Activated T-helper 17 cell treated with anti-CD3 and anti-CD28 coated beads, Interleukin-2, amount 50 U/mL, for 72 hours (primary cell): Measurements from ENCODE around the gene RASEF. TPM values are rescaled to one million over a fixed set of nuclear protein-coding genes. Genes with fewer than 3 reads are reported as not detected.

Source experiments
- ATAC-seq: fragments of 150-1000 bp; cut with Tn5 transposase; replicated peaks from 2 replicates; pipeline ENCODE4 v1.10.0; 2021; ENCODE audit warnings: mild to moderate bottlenecking, moderate library complexity
- H3K27ac Mint-ChIP-seq: one replicate; pipeline ENCODE4 v1.8.0; 2022; ENCODE audit warnings: mixed read lengths
- H3K27me3 Mint-ChIP-seq: one replicate; pipeline ENCODE4 v1.8.0; 2022; ENCODE audit warnings: mixed read lengths
- H3K36me3 Mint-ChIP-seq: one replicate; pipeline ENCODE4 v1.8.0; 2022; ENCODE audit warnings: low read depth, mild to moderate bottlenecking, mixed read lengths
- H3K4me1 Mint-ChIP-seq: one replicate; pipeline ENCODE4 v1.8.0; 2022; ENCODE audit warnings: mixed read lengths
- H3K4me3 Mint-ChIP-seq: one replicate; pipeline ENCODE4 v1.8.0; 2022; ENCODE audit warnings: mild to moderate bottlenecking, mixed read lengths
- H3K9me3 Mint-ChIP-seq: one replicate; pipeline ENCODE4 v1.8.0; 2022; ENCODE audit warnings: mixed read lengths
- total RNA-seq, 2 donors: library from RNA; stranded (reverse); gene quantifications; one replicate each; pipeline ENCODE4 v1.2.3, GENCODE V29; 2022

Gene RASEF
- total RNA-seq, 2 donors from 2014 or later = not detected

DNA sequence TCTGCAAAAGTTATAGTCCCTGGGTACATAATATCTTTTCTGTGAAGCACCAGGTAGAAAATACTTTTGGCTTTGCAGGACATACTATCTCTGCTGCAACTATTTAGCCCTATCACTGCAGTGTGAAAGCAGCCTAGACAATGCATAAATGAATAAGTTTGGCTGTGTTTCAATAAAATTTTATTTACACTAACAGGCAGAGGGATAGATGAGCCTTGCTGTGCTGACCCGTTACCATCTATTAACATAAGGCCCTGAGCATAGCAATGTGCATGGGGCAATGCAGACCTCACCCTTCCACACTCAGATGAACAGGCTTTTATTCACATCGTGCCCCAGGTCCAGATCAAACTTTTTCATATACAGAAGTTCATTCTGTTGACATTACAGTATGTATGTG is 27.8 kb downstream of the RASEF start:
- Mint-ChIP-seq H3K4me1 (no peaks in the 10 kb centered on the region), H3K27me3 (no peaks in the 10 kb centered on the region), H3K9me3 (peaks cover 8% of the 10 kb centered on the region), H3K27ac (no peak overlapping the region), H3K36me3 (no peaks in the 10 kb centered on the region), H3K4me3 (no peak overlapping the region)
- no peak for ATAC-seq

DNA sequence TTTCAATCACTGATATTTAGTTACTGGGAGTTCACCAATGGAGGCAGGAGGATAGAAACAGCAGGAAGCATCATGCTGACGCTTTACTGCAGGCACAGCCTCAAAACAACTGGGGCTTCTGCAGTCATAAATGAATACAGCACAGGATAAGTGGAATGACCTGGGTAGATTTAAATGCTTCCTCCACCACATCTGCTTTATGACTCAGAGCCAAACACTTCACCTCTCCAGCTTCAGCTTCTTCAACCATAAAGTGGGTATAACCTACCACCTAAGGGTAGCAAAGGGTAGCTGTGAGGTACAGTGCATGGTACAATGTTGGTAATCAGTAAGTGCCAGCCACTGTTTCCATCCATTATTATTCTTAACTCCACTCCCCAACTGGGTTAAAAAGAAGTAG is 28.4 kb downstream of the RASEF start:
- Mint-ChIP-seq H3K4me1 (no peaks in the 10 kb centered on the region), H3K9me3 (peaks cover 8% of the 10 kb centered on the region), H3K4me3 (no peak overlapping the region), H3K27me3 (no peaks in the 10 kb centered on the region), H3K36me3 (no peaks in the 10 kb centered on the region), H3K27ac (no peak overlapping the region)
- ATAC-seq = no peak

DNA sequence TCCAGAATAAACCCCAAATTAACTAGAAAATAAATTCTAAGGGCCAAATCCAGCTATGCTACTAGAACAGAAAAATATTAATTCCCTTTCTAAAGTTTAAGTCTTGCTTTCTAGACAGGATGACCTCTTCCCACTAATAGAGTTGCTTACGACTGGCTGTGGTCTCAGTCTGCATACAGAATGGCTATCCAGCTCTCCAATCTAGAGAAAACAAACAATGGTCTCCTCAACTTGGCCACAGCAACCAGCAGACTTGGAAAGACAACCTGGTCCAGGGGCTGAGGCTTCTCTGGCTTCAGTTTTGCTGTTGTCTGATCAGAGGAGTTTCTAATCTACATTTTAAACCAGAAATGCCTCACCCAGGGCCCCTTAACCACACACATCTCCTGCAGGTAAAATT is 28.9 kb downstream of the RASEF start:
- no peak overlapping the region for H3K27ac Mint-ChIP-seq
- H3K4me3 Mint-ChIP-seq = no peak overlapping the region
- no peak for ATAC-seq
- H3K27me3 Mint-ChIP-seq = no peaks in the 10 kb centered on the region
- H3K9me3 Mint-ChIP-seq = peaks cover 8% of the 10 kb centered on the region
- no peaks in the 10 kb centered on the region for H3K36me3 Mint-ChIP-seq
- H3K4me1 Mint-ChIP-seq = no peaks in the 10 kb centered on the region

DNA sequence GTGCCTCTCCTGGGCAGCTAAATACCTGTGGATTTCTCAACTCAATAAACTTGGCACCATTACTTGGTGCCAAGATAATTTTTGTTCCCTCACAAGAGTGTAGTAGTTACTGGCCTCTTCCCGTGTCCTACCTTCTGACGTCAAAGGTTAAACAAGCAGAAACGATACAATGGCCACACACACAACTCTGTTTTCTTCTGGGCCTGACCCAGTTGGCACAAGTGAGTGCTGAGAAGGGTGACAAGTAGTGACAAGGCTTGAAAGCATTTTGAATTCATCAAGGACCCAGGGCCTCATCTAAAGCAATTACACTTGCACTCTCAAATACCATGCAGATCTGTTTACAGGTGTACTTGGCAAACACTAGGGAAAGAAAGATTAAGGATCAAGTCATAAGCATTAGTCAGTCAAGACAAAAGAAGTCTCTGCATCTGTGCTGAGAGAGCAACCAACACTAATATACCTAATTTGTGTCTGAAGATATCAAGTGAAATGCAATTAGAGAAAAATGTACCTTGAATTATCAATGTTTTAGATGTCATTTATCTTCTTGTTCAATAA is 30.8 kb downstream of the RASEF start:
- no peaks in the 10 kb centered on the region for H3K36me3 Mint-ChIP-seq
- no peak overlapping the region for H3K4me3 Mint-ChIP-seq
- peaks cover 8% of the 10 kb centered on the region for H3K9me3 Mint-ChIP-seq
- H3K27me3 Mint-ChIP-seq = no peaks in the 10 kb centered on the region
- no peak overlapping the region for H3K27ac Mint-ChIP-seq
- H3K4me1 Mint-ChIP-seq = no peaks in the 10 kb centered on the region
- no peak for ATAC-seq

DNA sequence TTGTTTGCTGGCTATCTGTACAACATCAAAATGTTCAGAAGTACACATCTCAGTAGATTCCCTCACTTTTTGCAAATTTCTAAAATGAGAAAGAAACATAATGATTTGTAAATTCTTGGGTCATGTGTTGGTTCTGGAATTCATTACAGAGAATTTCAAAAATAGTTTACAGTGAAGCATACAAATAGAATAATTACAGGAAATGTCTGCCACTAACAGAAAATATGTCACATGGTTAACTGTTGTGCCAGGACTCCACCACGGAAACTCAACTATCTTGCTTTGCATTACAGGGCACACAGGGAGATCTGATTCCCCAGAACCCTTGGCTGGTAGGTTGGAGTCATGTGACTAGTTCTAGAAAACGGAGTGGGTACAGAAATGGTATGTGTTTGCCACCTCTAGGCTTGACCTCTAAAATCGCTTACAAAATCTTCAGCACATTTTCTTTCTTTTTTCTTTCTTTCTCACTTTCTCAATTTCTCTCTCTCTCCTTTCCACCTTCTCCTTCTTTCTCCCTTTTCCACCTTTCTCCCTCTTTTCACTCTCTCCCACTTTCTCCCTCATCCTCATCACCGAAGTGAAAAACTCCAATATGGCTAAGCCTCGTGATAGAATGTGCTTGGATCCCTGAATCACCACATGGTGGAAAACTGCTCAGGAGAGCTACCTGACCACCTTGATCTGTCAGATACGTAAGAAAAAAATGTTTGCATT is 32.4 kb downstream of the RASEF start:
- no peaks in the 10 kb centered on the region for H3K27me3 Mint-ChIP-seq
- no peak overlapping the region for H3K4me3 Mint-ChIP-seq
- no peak overlapping the region for H3K27ac Mint-ChIP-seq
- no peaks in the 10 kb centered on the region for H3K36me3 Mint-ChIP-seq
- no peaks in the 10 kb centered on the region for H3K4me1 Mint-ChIP-seq
- peaks cover 8% of the 10 kb centered on the region for H3K9me3 Mint-ChIP-seq
- no peak for ATAC-seq

DNA sequence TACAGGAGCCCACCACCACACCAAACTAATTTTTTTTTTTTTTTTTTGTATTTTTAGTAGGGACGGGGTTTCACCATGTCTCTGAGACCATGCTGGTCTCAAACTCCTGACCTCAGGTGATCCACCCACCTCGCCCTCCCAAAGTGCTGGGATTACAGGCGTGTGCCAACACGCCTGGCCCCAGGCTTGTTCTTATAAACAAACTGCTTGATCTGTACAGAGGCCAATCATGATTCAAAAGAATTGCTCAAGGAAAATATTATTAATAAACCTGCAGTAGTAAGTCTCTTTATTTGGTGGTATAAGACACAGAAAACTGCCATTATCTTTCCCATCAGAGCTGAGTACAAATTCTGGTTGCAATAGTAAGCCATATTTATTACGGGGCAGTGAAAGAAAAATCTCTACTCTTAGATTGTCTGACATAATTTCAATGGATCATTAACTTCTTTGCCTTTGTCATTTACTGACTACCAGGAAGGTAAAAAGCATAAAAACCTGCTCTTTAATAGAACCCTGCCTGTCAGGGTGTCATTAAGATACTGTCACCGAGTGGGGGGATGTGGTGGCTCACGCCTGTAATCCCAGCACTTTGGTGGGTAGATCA is 33.3 kb downstream of the RASEF start:
- Mint-ChIP-seq H3K9me3 (peaks cover 8% of the 10 kb centered on the region), H3K4me1 (no peaks in the 10 kb centered on the region), H3K4me3 (no peak overlapping the region), H3K27ac (no peak overlapping the region), H3K36me3 (no peaks in the 10 kb centered on the region), H3K27me3 (no peaks in the 10 kb centered on the region)
- ATAC-seq = no peak

DNA sequence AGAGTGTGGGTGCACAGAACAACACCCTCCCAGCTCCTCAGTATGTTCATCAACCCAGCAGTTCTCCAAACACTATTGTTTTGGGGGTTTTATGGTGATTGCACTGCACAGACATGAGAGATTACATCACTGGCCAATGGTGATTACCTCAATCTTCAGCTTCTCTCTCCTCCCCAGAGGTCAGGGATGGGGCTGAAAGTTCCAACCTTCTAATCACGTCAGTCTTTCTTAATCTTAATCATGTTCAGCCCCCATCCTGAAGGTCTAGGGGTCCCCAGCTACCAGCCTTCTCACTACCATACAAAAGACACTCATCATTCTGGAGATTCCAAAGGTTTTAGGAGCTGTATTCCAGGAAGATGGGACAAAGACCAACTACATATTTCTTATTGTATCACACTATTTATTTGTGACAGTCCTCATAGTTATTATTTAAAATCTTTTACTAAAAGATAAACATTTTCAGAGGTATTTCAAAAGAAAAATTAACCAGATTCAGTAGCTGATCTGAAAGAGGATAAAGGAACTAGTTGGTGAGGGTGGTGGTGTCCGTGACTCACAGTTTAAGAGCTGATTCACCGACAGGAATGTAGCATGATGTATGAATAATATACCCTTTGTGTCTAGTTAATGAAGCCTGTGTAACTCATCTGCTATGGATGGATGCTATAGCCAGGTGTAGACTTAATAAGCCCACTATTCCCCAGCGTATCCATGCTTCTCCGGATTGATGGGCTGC is 35.6 kb downstream of the RASEF start:
- no peak for ATAC-seq
- Mint-ChIP-seq H3K9me3 (peaks cover 4% of the 10 kb centered on the region), H3K36me3 (no peaks in the 10 kb centered on the region), H3K4me1 (no peaks in the 10 kb centered on the region), H3K27ac (no peak overlapping the region), H3K27me3 (no peaks in the 10 kb centered on the region), H3K4me3 (no peak overlapping the region)

DNA sequence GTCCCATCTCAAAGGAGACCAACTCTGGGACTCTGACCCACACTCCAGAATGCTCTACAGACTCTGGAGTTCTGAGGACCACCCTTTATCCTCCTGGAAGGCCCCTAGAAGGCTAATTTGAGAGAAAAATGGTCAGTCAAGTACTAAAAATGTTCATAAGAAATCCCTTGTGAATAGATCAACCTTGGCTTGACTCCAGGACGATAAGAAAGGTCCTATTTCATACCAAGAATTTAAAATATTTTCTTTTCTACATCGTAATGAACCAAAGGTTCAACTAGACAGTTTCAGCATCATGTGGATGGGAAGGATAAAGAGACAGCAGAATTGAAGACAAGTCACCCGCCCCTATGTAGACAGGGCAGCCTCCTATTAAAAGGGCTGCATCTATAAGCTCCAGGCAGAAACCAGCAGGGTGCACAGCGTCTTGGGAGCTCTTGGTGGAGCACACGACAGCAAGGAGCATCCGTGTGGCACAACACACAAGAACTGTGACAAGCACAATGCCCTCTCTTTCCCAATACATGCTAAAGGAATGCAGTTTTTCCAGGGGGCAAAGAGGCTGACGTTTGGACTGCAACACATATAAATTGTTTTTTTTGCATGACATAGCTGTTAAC is 38.3 kb downstream of the RASEF start:
- no peak overlapping the region for H3K4me3 Mint-ChIP-seq
- no peaks in the 10 kb centered on the region for H3K4me1 Mint-ChIP-seq
- H3K27ac Mint-ChIP-seq = no peak overlapping the region
- no peaks in the 10 kb centered on the region for H3K9me3 Mint-ChIP-seq
- H3K36me3 Mint-ChIP-seq = no peaks in the 10 kb centered on the region
- H3K27me3 Mint-ChIP-seq = no peaks in the 10 kb centered on the region
- ATAC-seq = no peak

DNA sequence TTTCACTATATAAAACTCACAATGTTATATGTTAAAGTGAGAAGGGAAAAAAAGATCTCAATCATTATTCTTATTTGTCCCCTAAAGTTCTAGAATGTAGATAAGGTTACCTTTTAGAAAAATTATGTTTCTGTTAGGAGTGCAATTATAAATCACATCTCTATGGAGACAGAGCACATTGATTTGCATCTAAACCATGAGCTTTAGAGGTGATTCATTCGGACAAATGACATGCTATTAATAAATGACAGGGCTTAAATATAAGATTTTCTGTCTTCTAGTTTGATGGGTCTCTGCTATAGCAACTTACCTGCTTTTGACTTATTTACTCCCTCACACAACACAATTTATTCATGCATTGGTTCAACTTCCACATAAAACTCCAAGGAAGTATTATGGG is 39.8 kb downstream of the RASEF start:
- H3K27me3 Mint-ChIP-seq = no peaks in the 10 kb centered on the region
- no peak overlapping the region for H3K4me3 Mint-ChIP-seq
- ATAC-seq = no peak
- H3K9me3 Mint-ChIP-seq = no peaks in the 10 kb centered on the region
- H3K27ac Mint-ChIP-seq = no peak overlapping the region
- H3K4me1 Mint-ChIP-seq = no peaks in the 10 kb centered on the region
- H3K36me3 Mint-ChIP-seq = no peaks in the 10 kb centered on the region

DNA sequence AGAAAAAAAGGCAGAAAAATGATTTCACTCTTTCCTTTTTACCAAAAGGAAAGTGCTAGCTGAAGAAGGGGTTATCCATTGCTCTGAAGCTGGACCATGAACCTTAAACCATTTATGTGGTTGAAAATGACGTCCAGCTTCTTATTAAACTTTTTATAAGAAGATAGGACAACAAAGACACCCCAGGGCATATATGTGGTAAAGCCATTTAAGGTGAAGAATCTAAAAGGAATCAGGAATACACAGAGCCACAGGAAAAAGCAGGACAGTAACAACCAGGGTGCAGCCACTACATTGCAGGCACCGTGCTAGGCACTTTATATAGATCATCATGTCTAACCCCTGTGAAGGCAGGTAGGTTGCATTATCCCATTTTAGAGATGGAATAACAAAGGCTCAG is 42.1 kb downstream of the RASEF start:
- ATAC-seq = no peak
- H3K27ac Mint-ChIP-seq = no peak overlapping the region
- H3K9me3 Mint-ChIP-seq = no peaks in the 10 kb centered on the region
- H3K27me3 Mint-ChIP-seq = no peaks in the 10 kb centered on the region
- H3K4me1 Mint-ChIP-seq = no peaks in the 10 kb centered on the region
- no peak overlapping the region for H3K4me3 Mint-ChIP-seq
- no peaks in the 10 kb centered on the region for H3K36me3 Mint-ChIP-seq

DNA sequence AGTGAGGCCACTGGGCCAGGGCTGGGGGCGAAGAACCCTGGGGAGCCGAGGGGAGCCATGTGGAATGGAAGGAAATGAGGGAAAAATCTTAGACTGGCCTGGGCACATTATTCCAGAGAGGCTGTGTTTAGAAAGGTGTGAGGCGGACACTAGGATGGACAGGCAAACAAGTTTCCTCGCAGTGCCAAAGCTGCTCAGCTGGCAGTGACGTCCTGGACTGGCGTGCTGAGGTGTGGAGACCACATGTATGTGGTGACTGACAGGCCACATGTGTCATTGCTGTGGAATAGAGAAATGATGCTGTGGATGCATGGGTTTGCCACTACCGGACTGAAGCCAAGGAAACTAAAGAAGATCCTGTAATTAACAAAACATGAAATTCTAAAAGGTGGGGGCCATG is 42.6 kb downstream of the RASEF start:
- Mint-ChIP-seq H3K36me3 (no peaks in the 10 kb centered on the region), H3K4me3 (no peak overlapping the region), H3K9me3 (no peaks in the 10 kb centered on the region), H3K27me3 (no peaks in the 10 kb centered on the region), H3K27ac (no peak overlapping the region), H3K4me1 (no peaks in the 10 kb centered on the region)
- ATAC-seq = no peak

DNA sequence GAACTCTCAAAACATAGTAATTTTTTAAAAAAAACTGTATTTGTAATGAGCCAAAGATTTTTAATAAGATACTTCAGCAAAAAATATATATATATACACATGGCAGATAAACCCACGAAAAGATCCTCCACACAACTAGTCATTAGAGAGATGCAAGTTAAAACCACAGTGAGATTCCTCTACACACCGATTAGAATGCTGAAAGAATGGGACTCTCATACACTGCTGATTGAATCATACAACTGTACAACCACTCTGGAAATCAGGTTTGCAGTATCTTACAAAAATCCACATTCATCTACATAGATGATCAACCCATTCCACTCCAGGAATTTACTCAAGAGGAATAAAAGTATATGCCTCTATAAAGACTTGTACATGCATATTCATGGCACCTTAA is 43.7 kb downstream of the RASEF start:
- no peaks in the 10 kb centered on the region for H3K9me3 Mint-ChIP-seq
- no peaks in the 10 kb centered on the region for H3K27me3 Mint-ChIP-seq
- H3K4me1 Mint-ChIP-seq = no peaks in the 10 kb centered on the region

DNA sequence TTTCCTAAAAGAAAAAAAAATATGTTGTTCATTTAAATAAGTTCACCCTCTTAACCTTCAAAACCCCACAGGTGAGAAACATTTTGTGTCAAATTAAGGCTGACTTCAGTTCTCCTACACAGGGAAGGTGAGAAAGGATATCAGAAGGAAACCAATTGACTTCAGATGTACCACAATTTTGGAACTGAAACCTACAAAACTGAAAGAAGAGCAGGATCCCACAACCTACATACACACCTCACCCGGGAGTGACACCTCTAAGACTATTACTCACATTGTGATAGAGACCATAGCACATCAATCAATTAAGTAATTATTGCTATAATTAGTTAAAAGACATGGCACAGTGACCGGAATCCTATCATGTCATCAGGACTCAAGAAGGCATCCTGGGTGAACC is 47.0 kb downstream of the RASEF start:
- Mint-ChIP-seq H3K9me3 (no peaks in the 10 kb centered on the region), H3K4me1 (no peaks in the 10 kb centered on the region), H3K36me3 (no peaks in the 10 kb centered on the region), H3K27me3 (no peaks in the 10 kb centered on the region), H3K27ac (no peak overlapping the region), H3K4me3 (no peak overlapping the region)
- ATAC-seq = no peak

More for the DNA sequence above, 43.7 kb downstream of the RASEF start:
- Mint-ChIP-seq H3K4me3 (no peak overlapping the region), H3K27ac (no peak overlapping the region), H3K36me3 (no peaks in the 10 kb centered on the region)
- ATAC-seq = no peak

DNA sequence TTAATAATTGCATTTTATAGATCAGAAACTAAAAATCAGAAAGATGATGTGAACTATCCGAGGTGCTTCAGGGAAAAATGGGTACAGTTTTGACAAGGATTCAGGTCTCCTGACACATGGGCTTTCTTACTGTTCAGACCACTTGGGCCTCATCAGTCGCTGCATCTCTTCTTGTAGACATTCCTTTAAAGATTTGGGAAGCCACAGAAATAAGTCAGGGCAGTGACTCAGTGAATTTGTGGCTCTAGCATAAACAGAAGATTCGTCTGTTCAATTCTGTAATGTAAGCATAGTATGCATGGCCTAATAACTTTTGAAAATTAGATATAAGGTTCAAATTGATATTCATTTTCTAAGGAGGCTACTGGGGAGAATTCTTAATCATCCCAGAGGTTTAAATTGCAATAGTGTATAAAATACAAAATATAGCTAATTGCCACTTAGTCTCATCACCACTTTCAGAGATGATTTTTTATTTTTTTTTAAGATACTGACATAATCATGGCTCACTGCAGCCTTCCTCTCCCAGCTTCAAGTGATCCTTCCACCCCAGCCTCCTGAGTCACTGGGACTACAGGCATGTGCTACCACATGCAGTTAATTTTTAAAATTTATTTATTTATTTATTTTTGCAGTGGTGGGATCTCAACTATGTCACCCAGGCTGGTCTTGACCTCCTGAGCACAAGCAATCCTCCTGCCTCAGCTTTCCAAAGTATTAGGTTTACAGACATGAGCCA is 48.9 kb downstream of the RASEF start:
- no peak overlapping the region for H3K4me3 Mint-ChIP-seq
- no peaks in the 10 kb centered on the region for H3K36me3 Mint-ChIP-seq
- H3K9me3 Mint-ChIP-seq = no peaks in the 10 kb centered on the region
- ATAC-seq = no peak
- no peaks in the 10 kb centered on the region for H3K4me1 Mint-ChIP-seq
- no peaks in the 10 kb centered on the region for H3K27me3 Mint-ChIP-seq
- no peak overlapping the region for H3K27ac Mint-ChIP-seq
